HK-2 (cell line): ENCODE results near the gene ZNF235.
"Not testable (repeated sequence)": the region's sequence is repeated elsewhere in the genome, so short reads cannot be mapped to it uniquely, and the experiment has no call there.

Source experiments
- DNase-seq: peaks from one replicate; pipeline ENCODE4 v3.0.0-alpha.2; 2018; ENCODE audit not compliant: unreplicated experiment

The ZNF235 gene

DNA sequence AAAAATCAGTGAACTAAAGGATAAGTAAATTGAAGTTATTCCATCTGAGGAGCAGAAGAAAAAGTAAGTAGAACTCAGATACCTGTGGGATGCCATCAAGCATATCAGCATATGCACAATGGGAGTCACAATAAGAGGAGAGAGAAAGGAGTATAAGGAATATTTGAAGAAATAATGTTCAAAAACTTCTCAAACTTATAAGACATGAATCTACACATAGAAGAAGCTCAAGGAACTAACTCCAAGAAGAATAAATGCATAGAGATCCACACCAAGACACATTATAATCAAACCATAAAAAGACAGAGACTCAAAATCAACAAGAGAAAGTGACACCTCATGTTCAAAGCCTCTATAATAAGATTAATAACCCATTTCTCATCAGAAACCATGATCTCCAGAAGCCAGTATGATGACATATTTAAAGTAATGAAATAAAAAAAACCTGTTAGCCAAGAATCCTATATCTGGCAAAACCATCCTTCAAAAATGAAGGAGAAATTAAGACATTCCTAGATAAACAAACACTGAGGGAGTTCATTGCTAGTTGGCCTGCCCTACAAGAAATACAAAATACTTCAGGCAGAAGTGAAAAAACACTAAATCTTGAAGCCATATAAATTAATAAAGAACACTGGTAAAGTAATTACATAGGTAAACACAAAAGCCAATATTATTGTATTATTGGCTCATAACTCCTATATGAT, 49.0 kb downstream of the ZNF235 start:
- no peak for DNase-seq

DNA sequence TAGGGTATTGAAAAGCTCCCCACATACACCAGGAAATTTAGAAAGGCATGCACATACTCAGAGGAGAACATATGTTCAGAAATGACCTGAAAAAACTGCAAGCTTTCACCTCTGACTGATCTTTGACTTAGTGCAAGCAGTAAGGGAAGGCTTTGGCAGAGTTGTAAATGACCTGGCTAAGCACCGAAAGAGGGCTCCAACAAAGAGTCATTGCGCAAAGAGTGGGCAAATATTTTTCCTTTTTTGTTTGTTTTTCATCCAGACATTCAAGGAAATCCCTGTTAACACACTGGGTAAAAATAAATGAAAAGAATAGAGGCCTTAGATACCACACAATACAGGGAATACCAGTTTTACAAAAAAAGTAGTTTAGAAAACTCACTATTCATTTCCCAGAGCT, 50.3 kb downstream of the ZNF235 start:
- no peak for DNase-seq

DNA sequence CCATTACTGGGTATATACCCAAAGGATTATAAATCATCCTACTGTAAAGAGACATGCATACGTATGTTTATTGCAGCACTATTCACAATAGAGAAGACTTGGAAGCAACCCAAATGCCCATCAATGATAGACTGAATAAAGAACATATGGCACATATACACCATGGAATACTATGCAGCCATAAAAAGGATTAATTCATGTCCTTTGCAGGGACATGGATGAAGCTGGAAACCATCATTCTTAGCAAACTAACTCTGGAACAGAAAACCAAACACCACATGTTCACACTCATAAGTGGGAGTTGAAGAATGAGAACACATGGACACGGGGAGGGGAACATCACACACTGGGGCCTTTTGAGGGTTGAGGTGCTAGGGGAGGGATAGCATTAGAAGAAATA, 51.4 kb downstream of the ZNF235 start:
- DNase-seq = not testable (repeated sequence)

DNA sequence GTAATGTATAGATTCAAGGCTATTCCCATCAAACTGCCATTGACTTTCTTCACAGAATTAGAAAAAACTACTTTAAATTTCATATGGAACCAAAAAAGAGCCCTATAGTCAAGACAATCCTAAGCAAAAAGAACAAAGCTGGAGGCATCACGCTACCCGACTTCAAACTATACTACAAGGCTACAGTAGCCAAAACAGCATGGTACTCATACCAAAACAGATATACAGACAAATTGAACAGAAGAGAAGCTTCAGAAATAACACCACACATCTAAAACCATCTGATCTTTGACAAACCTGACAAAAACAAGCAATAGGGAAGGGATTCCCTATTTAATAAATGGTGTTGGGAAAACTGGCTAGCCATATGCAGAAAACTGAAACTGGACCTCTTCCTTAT, 52.5 kb downstream of the ZNF235 start:
- not testable (repeated sequence) for DNase-seq

DNA sequence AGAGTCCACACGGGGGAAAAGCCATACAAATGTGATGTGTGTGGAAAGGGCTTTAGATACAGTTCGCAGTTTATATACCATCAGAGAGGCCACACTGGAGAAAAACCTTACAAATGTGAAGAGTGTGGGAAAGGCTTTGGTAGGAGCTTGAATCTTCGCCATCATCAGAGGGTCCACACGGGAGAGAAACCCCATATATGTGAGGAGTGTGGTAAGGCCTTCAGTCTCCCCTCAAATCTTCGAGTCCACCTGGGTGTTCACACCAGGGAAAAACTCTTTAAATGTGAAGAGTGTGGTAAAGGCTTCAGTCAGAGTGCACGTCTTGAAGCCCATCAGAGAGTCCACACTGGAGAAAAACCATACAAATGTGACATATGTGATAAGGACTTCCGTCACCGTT, 68.4 kb downstream of the ZNF235 start:
- no peak for DNase-seq
